SU-DHL-6 (cell line): ENCODE measurements around the gene SUCO.

Experiments
- H2AFZ ChIP-seq: fragments of 200-600 bp; sonication (generic); 2 replicates; pipeline ENCODE4 v1.6.1; 2014; ENCODE audit warnings: low read depth, mild to moderate bottlenecking, moderate library complexity, mixed read lengths, antibody characterized with exemption, low read length; ENCODE audit not compliant: severe bottlenecking
- H3F3A ChIP-seq: fragments of 200-600 bp; shearing (Covaris generic); 2 replicates; pipeline ENCODE4 v1.6.0; 2016; ENCODE audit warnings: antibody characterized with exemption, mild to moderate bottlenecking; ENCODE audit not compliant: insufficient read depth
- H3K27ac ChIP-seq: fragments of 200-600 bp; sonication (generic); 2 replicates; pipeline ENCODE4 v1.5.1; 2016; ENCODE audit warnings: low read depth, mild to moderate bottlenecking, low read length, moderate library complexity, mixed read lengths
- H3K27me3 ChIP-seq: fragments of 200-600 bp; sonication (generic), shearing (Covaris generic); 2 replicates; pipeline ENCODE4 v1.6.0; 2014; ENCODE audit warnings: mild to moderate bottlenecking, low read length
- H3K36me3 ChIP-seq: fragments of 200-600 bp; sonication (generic); 2 replicates; pipeline ENCODE4 v1.6.1; 2014; ENCODE audit warnings: mild to moderate bottlenecking, low read length, mixed read lengths
- H3K4me2 ChIP-seq: fragments of 300-600, 200-600 bp; shearing (Covaris generic), sonication (generic); 2 replicates; pipeline ENCODE4 v1.6.0; 2014; ENCODE audit warnings: low read length, low read depth, mild to moderate bottlenecking; ENCODE audit not compliant: poor library complexity, severe bottlenecking
- H3K4me3 ChIP-seq: fragments of 200-600 bp; sonication (generic); 2 replicates; pipeline ENCODE4 v1.5.1; 2014; ENCODE audit warnings: antibody characterized with exemption, low read length, mild to moderate bottlenecking, mixed read lengths; ENCODE audit not compliant: insufficient read depth, poor library complexity, severe bottlenecking
- H3K79me2 ChIP-seq: fragments of 200-600 bp; sonication (generic); 2 replicates; pipeline ENCODE4 v1.6.1; 2014; ENCODE audit warnings: mild to moderate bottlenecking, low read length, moderate library complexity; ENCODE audit not compliant: insufficient read depth
- H3K9ac ChIP-seq: fragments of 200-600 bp; sonication (generic); 2 replicates; pipeline ENCODE4 v1.7.0; 2014; ENCODE audit warnings: mild to moderate bottlenecking, low read length
- H3K9me2 ChIP-seq: fragments of 200-600 bp; sonication (generic); replicated peaks from 2 replicates; pipeline ENCODE4 v1.6.1; 2014; ENCODE audit warnings: low read length; ENCODE audit not compliant: insufficient read depth
- H3K9me3 ChIP-seq: fragments of 200-600 bp; sonication (generic); 2 replicates; pipeline ENCODE4 v1.6.1; 2014; ENCODE audit warnings: low read length, mixed read lengths; ENCODE audit not compliant: insufficient read depth
- H4K20me1 ChIP-seq: fragments of 200-600 bp; sonication (generic); 2 replicates; pipeline ENCODE4 v1.6.1; 2014; ENCODE audit warnings: low read depth, mild to moderate bottlenecking, antibody characterized with exemption, low read length, moderate library complexity, mixed read lengths
- EZH2phosphoT487 ChIP-seq: fragments of 200-600 bp; sonication (generic), shearing (Covaris generic); conservative IDR thresholded peaks from 2 replicates; pipeline ENCODE4 v1.6.1; 2018; ENCODE audit warnings: mild to moderate bottlenecking, antibody characterized with exemption, low read length, moderate library complexity, mixed read lengths
- TF ChIP-seq, protein P1 (sequence below): fragments of 200-600 bp; sonication (generic); IDR thresholded peaks from one replicate; pipeline ENCODE4 v1.5.1; 2017; ENCODE audit warnings: antibody characterized with exemption, mild to moderate bottlenecking, low read length, moderate library complexity; ENCODE audit not compliant: insufficient read depth, poor library complexity, severe bottlenecking

SUCO gene

DNA sequence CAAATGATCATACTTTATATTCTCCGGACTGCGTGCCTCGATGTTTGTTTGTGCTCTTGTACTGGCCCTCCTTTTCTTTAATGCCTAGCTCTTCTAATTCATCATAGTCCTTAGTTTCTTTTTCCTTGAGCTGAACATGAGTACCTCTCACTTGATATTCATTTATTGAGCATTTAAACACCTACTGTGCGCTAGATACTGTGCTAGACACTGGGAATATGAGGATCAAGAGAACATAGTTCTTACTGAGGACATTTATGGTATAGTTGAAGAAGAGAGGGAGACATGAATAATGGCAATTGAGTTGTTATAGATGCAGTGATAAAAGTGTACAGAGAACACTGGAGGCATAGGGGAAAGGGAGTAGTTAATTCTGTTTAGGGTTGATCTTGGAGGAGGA is 22.0 kb downstream of the SUCO start:
- Histone ChIP-seq H3K9ac (no peak overlapping the region), H3K36me3 (peaks cover 20% of the 10 kb centered on the region; the same call in 1 of the 2 replicates), H3K79me2 (peaks cover 29% of the 10 kb centered on the region), H3K4me3 (no peak overlapping the region), H3K4me2 (no peak overlapping the region), H3K27ac (no peak overlapping the region), H3K9me3 (no peaks in the 10 kb centered on the region), H3F3A (no peaks in the 10 kb centered on the region), H2AFZ (no peak overlapping the region), H3K9me2 (no peaks in the 10 kb centered on the region), H4K20me1 (0 out of 2 replicates have a peak, but pooled peaks cover 9% of the 10 kb centered on the region), H3K27me3 (no peaks in the 10 kb centered on the region)
- no peak for TF ChIP-seq EZH2phosphoT487
- TF ChIP-seq, protein P1, sequence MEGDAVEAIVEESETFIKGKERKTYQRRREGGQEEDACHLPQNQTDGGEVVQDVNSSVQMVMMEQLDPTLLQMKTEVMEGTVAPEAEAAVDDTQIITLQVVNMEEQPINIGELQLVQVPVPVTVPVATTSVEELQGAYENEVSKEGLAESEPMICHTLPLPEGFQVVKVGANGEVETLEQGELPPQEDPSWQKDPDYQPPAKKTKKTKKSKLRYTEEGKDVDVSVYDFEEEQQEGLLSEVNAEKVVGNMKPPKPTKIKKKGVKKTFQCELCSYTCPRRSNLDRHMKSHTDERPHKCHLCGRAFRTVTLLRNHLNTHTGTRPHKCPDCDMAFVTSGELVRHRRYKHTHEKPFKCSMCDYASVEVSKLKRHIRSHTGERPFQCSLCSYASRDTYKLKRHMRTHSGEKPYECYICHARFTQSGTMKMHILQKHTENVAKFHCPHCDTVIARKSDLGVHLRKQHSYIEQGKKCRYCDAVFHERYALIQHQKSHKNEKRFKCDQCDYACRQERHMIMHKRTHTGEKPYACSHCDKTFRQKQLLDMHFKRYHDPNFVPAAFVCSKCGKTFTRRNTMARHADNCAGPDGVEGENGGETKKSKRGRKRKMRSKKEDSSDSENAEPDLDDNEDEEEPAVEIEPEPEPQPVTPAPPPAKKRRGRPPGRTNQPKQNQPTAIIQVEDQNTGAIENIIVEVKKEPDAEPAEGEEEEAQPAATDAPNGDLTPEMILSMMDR: no peak

DNA sequence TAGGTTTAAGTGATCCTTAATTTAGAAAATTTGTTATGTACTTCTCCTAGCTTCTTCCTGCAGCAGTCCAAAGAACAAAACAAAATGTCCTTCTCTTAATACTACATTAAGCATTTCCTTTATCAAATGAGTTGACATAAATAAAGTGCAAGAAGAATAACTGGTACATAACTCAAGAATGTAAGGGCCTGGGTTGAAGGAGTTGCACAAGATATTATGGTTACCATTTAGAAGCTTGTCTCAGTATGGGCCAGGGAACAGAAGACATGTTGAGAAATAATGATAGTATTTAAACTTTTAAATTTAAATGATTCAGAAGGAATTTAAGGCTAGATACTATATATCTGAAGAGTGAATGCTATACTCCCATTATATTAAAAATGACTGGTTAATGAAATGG is 23.5 kb downstream of the SUCO start:
- Histone ChIP-seq H3F3A (no peaks in the 10 kb centered on the region), H3K79me2 (peaks cover 15% of the 10 kb centered on the region), H3K4me2 (no peak overlapping the region), H3K27ac (no peak overlapping the region), H3K9me3 (no peaks in the 10 kb centered on the region), H3K9me2 (no peaks in the 10 kb centered on the region), H3K4me3 (no peak overlapping the region), H2AFZ (no peak overlapping the region), H3K36me3 (peaks cover 20% of the 10 kb centered on the region; the same call in 1 of the 2 replicates), H4K20me1 (0 out of 2 replicates have a peak, but pooled peaks cover 3% of the 10 kb centered on the region), H3K9ac (no peak overlapping the region), H3K27me3 (no peaks in the 10 kb centered on the region)
- TF ChIP-seq EZH2phosphoT487: no peak
- TF ChIP-seq, protein P1: no peak

DNA sequence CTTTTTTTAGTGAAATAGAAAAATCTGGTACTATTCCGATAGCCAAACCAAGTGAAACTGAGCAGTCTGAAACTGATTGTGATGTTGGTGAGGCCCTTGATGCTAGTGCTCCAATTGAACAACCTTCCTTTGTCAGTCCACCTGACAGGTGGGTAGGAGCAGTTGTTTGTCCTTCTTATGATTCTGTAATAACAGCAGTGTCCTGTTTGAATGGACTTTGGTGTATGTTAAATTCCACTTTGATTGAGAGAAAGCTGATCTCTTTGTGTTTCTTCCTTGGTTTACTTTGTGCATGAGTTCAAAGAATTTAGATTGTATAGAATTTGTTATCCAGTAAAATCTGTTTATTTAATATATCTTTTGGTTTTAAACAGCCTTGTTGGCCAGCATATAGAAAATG is 24.3 kb downstream of the SUCO start:
- Histone ChIP-seq H3K4me2 (no peak overlapping the region), H4K20me1 (no peaks in the 10 kb centered on the region), H3K9ac (no peak overlapping the region), H3K36me3 (peaks cover 20% of the 10 kb centered on the region; the same call in 1 of the 2 replicates), H3K9me2 (no peaks in the 10 kb centered on the region), H3K79me2 (peaks cover 10% of the 10 kb centered on the region; the same call in 1 of the 2 replicates), H3K9me3 (no peaks in the 10 kb centered on the region), H3K4me3 (no peak overlapping the region), H2AFZ (no peak overlapping the region), H3F3A (no peaks in the 10 kb centered on the region), H3K27me3 (no peaks in the 10 kb centered on the region), H3K27ac (no peak overlapping the region)
- TF ChIP-seq, protein P1: no peak
- no peak for TF ChIP-seq EZH2phosphoT487
